IMR-90 (cell line): ENCODE measurements around the gene TMEM63B. TPM values are rescaled to one million over a fixed set of nuclear protein-coding genes. Genes with fewer than 3 reads are reported as not detected.

Experiments
- ATAC-seq: fragments of 200-7000 bp; cut with Tn5 transposase; 2 replicates; pipeline ENCODE4 v1.9.1; 2020; ENCODE audit warnings: low read depth, mild to moderate bottlenecking, moderate library complexity
- BruUV-seq: library from RNA; stranded (reverse); fragments of 400-500 nt; replicated peaks from 2 replicates; lab custom pipeline; 2021; lab: Mats Ljungman, UMichigan
- CTCF ChIA-PET: fragments of 300-600 bp; formaldehyde crosslinking; extraction: SDS; loops from one replicate; lab custom pipeline; 2021; ENCODE audit warnings: antibody characterized with exemption; lab: Yijun Ruan, JAX
- POLR2A ChIA-PET: fragments of 300-600 bp; sonication (Branson Sonifier 250); formaldehyde crosslinking; loops from one replicate; lab custom pipeline; 2022; ENCODE audit warnings: antibody characterized with exemption; ENCODE audit not compliant: unreplicated experiment; lab: Charles Lee
- DNase-seq: peaks from one replicate; pipeline ENCODE4 v3.0.0; 2013
- H2AFZ ChIP-seq: replicated peaks from 2 replicates; pipeline ENCODE3; 2013; ENCODE audit warnings: low read length, mild to moderate bottlenecking; ENCODE audit not compliant: poor library complexity
- H2AK5ac ChIP-seq: 2 replicates; pipeline ENCODE4 v1.6.1; 2013; ENCODE audit warnings: low read depth, low read length, inconsistent platforms
- H2AK9ac ChIP-seq: replicated peaks from 2 replicates; pipeline ENCODE3; 2013; ENCODE audit warnings: mild to moderate bottlenecking, low read depth, low read length, moderate library complexity; ENCODE audit not compliant: poor library complexity
- H2BK120ac ChIP-seq: 2 replicates; pipeline ENCODE4 v1.6.1; 2013; ENCODE audit warnings: low read depth, low read length, inconsistent platforms
- H2BK15ac ChIP-seq: 3 replicates; pipeline ENCODE4 v1.6.1; 2013; ENCODE audit warnings: low read depth, low read length, inconsistent platforms
- H2BK20ac ChIP-seq: 2 replicates; pipeline ENCODE4 v1.6.1; 2013; ENCODE audit warnings: low read depth, mild to moderate bottlenecking, inconsistent platforms, low read length, moderate library complexity
- H2BK5ac ChIP-seq: 2 replicates; pipeline ENCODE4 v1.6.1; 2013; ENCODE audit warnings: mild to moderate bottlenecking, low read depth, low read length, inconsistent platforms; ENCODE audit not compliant: poor library complexity, severe bottlenecking
- H3K14ac ChIP-seq: replicated peaks from 2 replicates; pipeline ENCODE4 v1.6.1; 2013; ENCODE audit warnings: low read depth, low read length, inconsistent platforms
- H3K18ac ChIP-seq: 2 replicates; pipeline ENCODE4 v1.6.1; 2013; ENCODE audit warnings: low read depth, low read length, control low read depth
- H3K23ac ChIP-seq: 2 replicates; pipeline ENCODE4 v1.6.1; 2013; ENCODE audit warnings: low read depth, low read length, inconsistent platforms
- H3K27ac ChIP-seq: 2 replicates; pipeline ENCODE4 v1.5.1; 2013; ENCODE audit warnings: mild to moderate bottlenecking, control low read depth, low read length; ENCODE audit not compliant: insufficient read depth
- H3K27me3 ChIP-seq: 2 replicates; pipeline ENCODE4 v1.6.1; 2013; ENCODE audit warnings: low read length; ENCODE audit not compliant: control insufficient read depth, insufficient read depth
- H3K36me3 ChIP-seq: 2 replicates; pipeline ENCODE4 v1.6.1; 2013; ENCODE audit warnings: low read length, mixed read lengths; ENCODE audit not compliant: control insufficient read depth, insufficient read depth
- H3K4ac ChIP-seq: 2 replicates; pipeline ENCODE4 v1.6.1; 2013; ENCODE audit warnings: low read depth, low read length, inconsistent platforms
- H3K4me1 ChIP-seq: 2 replicates; pipeline ENCODE4 v1.6.1; 2013; ENCODE audit warnings: low read length, mixed read lengths; ENCODE audit not compliant: control insufficient read depth, insufficient read depth
- H3K4me2 ChIP-seq: 2 replicates; pipeline ENCODE4 v1.6.1; 2013; ENCODE audit warnings: low read depth, mild to moderate bottlenecking, control low read depth, low read length, moderate library complexity
- H3K4me3 ChIP-seq: 2 replicates; pipeline ENCODE4 v1.5.1; 2013; ENCODE audit warnings: low read depth, mild to moderate bottlenecking, control low read depth, low read length, moderate library complexity; ENCODE audit not compliant: insufficient read depth
- H3K56ac ChIP-seq: 2 replicates; pipeline ENCODE4 v1.6.1; 2013; ENCODE audit warnings: low read length, inconsistent platforms; ENCODE audit not compliant: insufficient read depth; ENCODE audit errors: extremely low read depth
- H3K79me1 ChIP-seq, 2 experiments: 2 replicates each; pipeline ENCODE4 v1.6.1; 2013; ENCODE audit warnings: low read length in 2 of 2, inconsistent platforms in 1 of 2, low read depth in 1 of 2
- H3K9ac ChIP-seq: 2 replicates; pipeline ENCODE4 v1.6.1; 2013; ENCODE audit warnings: low read depth, low read length, control low read depth
- H3K9me1 ChIP-seq: 2 replicates; pipeline ENCODE4 v1.6.1; 2013; ENCODE audit warnings: low read length, inconsistent platforms; ENCODE audit not compliant: insufficient read depth
- H3K9me3 ChIP-seq: 2 replicates; pipeline ENCODE4 v1.6.1; 2013; ENCODE audit warnings: low read length; ENCODE audit not compliant: control insufficient read depth, insufficient read depth
- H4K20me1 ChIP-seq: 2 replicates; pipeline ENCODE4 v1.6.1; 2013; ENCODE audit warnings: low read length, inconsistent platforms; ENCODE audit not compliant: insufficient read depth
- H4K5ac ChIP-seq: 2 replicates; pipeline ENCODE4 v1.6.1; 2013; ENCODE audit warnings: mild to moderate bottlenecking, low read depth, low read length, control low read depth
- H4K8ac ChIP-seq, 2 experiments: 2 replicates each; pipeline ENCODE4 v1.6.1; 2013; ENCODE audit warnings: low read depth in 2 of 2, low read length in 2 of 2, control low read depth in 1 of 2, inconsistent platforms in 1 of 2
- H4K91ac ChIP-seq: 2 replicates; pipeline ENCODE4 v1.6.1; 2013; ENCODE audit warnings: low read depth, low read length, inconsistent platforms; ENCODE audit not compliant: insufficient read depth
- BHLHE40 ChIP-seq: fragments of 150-350 bp; IDR thresholded peaks from 2 replicates; pipeline ENCODE4 v1.6.1; 2016; ENCODE audit warnings: mild to moderate bottlenecking, low read depth, low read length
- CEBPB ChIP-seq: IDR thresholded peaks from 2 replicates; pipeline ENCODE4 v1.6.1; 2012; ENCODE audit warnings: low read depth, low read length, improper control_type of control experiment
- CHD1 ChIP-seq: IDR thresholded peaks from 2 replicates; pipeline ENCODE4 v1.6.1; 2012; ENCODE audit warnings: low read depth, low read length, improper control_type of control experiment
- FOS ChIP-seq: fragments of 150-350 bp; IDR thresholded peaks from 2 replicates; pipeline ENCODE4 v1.6.1; 2016; ENCODE audit warnings: low read depth, low read length
- MAFK ChIP-seq: IDR thresholded peaks from 2 replicates; pipeline ENCODE4 v1.6.1; 2012; ENCODE audit warnings: low read depth, low read length, improper control_type of control experiment
- MAZ ChIP-seq: IDR thresholded peaks from 2 replicates; pipeline ENCODE4 v1.6.1; 2012; ENCODE audit warnings: low read depth, mild to moderate bottlenecking, low read length, improper control_type of control experiment, moderate library complexity, borderline replicate concordance
- MXI1 ChIP-seq: IDR thresholded peaks from 2 replicates; pipeline ENCODE4 v1.6.1; 2012; ENCODE audit warnings: low read depth, mild to moderate bottlenecking, low read length, moderate library complexity, borderline replicate concordance
- NFE2L2 ChIP-seq: fragments of 150-350 bp; IDR thresholded peaks from 2 replicates; pipeline ENCODE4 v1.6.1; 2016; ENCODE audit warnings: low read depth, mild to moderate bottlenecking, low read length
- POLR2A ChIP-seq: IDR thresholded peaks from 2 replicates; pipeline ENCODE4 v1.6.1; 2012; ENCODE audit warnings: mild to moderate bottlenecking, low read depth, low read length
- RAD21 ChIP-seq: IDR thresholded peaks from 2 replicates; pipeline ENCODE4 v1.6.1; 2012; ENCODE audit warnings: low read length, improper control_type of control experiment
- RCOR1 ChIP-seq: IDR thresholded peaks from 2 replicates; pipeline ENCODE4 v1.6.1; 2012; ENCODE audit warnings: mild to moderate bottlenecking, low read length, improper control_type of control experiment; ENCODE audit not compliant: insufficient replicate concordance
- RFX5 ChIP-seq: IDR thresholded peaks from 2 replicates; pipeline ENCODE4 v1.8.0; 2012; ENCODE audit warnings: low read depth, mild to moderate bottlenecking, low read length, moderate library complexity
- SMC3 ChIP-seq: fragments of 150-350 bp; IDR thresholded peaks from 2 replicates; pipeline ENCODE4 v1.6.1; 2016; ENCODE audit warnings: low read depth, mild to moderate bottlenecking, antibody characterized with exemption, low read length, moderate library complexity
- USF2 ChIP-seq: fragments of 150-350 bp; IDR thresholded peaks from 2 replicates; pipeline ENCODE4 v1.6.1; 2017; ENCODE audit warnings: mild to moderate bottlenecking, antibody characterized with exemption, low read length, low read depth
- WGBS, 2 experiments: methylation state at CpG; one replicate each; pipeline versions ENCODE4 v1.1.5 to v1.1.7; 2013; ENCODE audit warnings: missing lambda C conversion rate in 2 of 2; ENCODE audit not compliant: insufficient read length in 1 of 2; ENCODE audit errors: extremely low coverage in 2 of 2; 5-methylcytosine and 5-hydroxymethylcytosine counted together
- dilution Hi-C: fragments of 300-500 bp; cut with HindIII; formaldehyde crosslinking; loops from one replicate; pipeline ENCODE4 v1.14.3; 2018; ENCODE audit warnings: low sequenced_read_pairs; ENCODE audit not compliant: unreplicated experiment
- in situ Hi-C: fragments of 300-500 bp; cut with MboI; formaldehyde crosslinking; loops from 3 replicates; pipeline ENCODE4 v1.14.3; 2019; ENCODE audit warnings: low sequenced_read_pairs, inconsistent platforms, mixed read lengths
- intact Hi-C: fragments of 100-400 bp; cut with micrococcal nuclease; formaldehyde crosslinking; loops from 2 replicates; pipeline ENCODE4 v1.10.0; 2022
- polyA plus RNA-seq, 3 experiments: library from polyadenylated mRNA; depleted of rRNA; stranded (reverse); fragments of >200 nt; gene quantifications; 2 replicates each; pipeline ENCODE4 v1.2.3, GENCODE V29; 2012; ENCODE audit warnings: low replicate concordance in 1 of 3
- total RNA-seq: library from RNA; depleted of rRNA; stranded (reverse); fragments of >200 nt; gene quantifications from 2 replicates; pipeline ENCODE4 v1.2.3, GENCODE V29; 2012
- TF ChIP-seq, protein P1 (sequence below): fragments of 150-350 bp; IDR thresholded peaks from 2 replicates; pipeline ENCODE4 v1.6.1; 2016; ENCODE audit warnings: low read depth, mild to moderate bottlenecking, low read length, moderate library complexity, borderline replicate concordance
- TF ChIP-seq, protein P2 (sequence below): conservative IDR thresholded peaks from 2 replicates; pipeline ENCODE4 v1.5.1; 2012; ENCODE audit warnings: mild to moderate bottlenecking, low read depth, low read length, improper control_type of control experiment

Gene TMEM63B
- total and polyA plus RNA-seq, 2 of the 4 experiments (the other 2 are of a cell fraction), result 12.2 to 42.6 TPM

- dilution Hi-C loops, result no loop called here
Observed at GRCh38 chr6:44093066-44093465, 34.3 kb upstream of the TMEM63B start.

More at GRCh38 chr6:44093066-44093465, 34.3 kb upstream of the TMEM63B start:
- CTCF ChIA-PET, result no interaction called here
- Histone ChIP-seq H3K36me3 (peaks cover 6% of the 10 kb centered on the region; the same call in 1 of the 2 replicates), H3K27me3 (no peaks in the 10 kb centered on the region), H2AK9ac (no peak overlapping the region), H3K9ac (no peak overlapping the region), H2BK120ac (no peak overlapping the region), H3K27ac (no peak overlapping the region), H3K23ac (no peak overlapping the region), H3K4me2 (no peak overlapping the region), H4K8ac (no peak overlapping the region), H3K9me1 (no peaks in the 10 kb centered on the region), H4K5ac (no peak overlapping the region), H4K91ac (no peak overlapping the region), H2BK5ac (no peak overlapping the region), H2BK15ac (no peak overlapping the region), H3K9me3 (no peaks in the 10 kb centered on the region), H3K4me1 (no peaks in the 10 kb centered on the region), H2AK5ac (no peak overlapping the region), H3K79me1 (peaks cover 0 to 7% of the 10 kb centered on the region in 2 experiments; a peak in 2 of 4 replicates), H4K20me1 (peaks cover 10% of the 10 kb centered on the region), H3K18ac (no peak overlapping the region), H3K4ac (no peak overlapping the region), H3K56ac (no peak overlapping the region), H2BK20ac (no peak overlapping the region), H3K14ac (no peak overlapping the region), H3K4me3 (no peak overlapping the region), H2AFZ (no peak overlapping the region)
- no CpG with 5 or more reads among the region's 5 CpGs for WGBS, 2 experiments
- no peak for ATAC-seq
- no TSS peak for BruUV-seq
- in situ Hi-C loops, result no loop called here
- POLR2A ChIA-PET, result no interaction called here
- no peak for DNase-seq
- TF ChIP-seq RCOR1, result no peak
- TF ChIP-seq CEBPB, result no peak
- TF ChIP-seq CHD1, result no peak
- TF ChIP-seq SMC3, result no peak
- no peak for TF ChIP-seq BHLHE40
- TF ChIP-seq, protein P1, sequence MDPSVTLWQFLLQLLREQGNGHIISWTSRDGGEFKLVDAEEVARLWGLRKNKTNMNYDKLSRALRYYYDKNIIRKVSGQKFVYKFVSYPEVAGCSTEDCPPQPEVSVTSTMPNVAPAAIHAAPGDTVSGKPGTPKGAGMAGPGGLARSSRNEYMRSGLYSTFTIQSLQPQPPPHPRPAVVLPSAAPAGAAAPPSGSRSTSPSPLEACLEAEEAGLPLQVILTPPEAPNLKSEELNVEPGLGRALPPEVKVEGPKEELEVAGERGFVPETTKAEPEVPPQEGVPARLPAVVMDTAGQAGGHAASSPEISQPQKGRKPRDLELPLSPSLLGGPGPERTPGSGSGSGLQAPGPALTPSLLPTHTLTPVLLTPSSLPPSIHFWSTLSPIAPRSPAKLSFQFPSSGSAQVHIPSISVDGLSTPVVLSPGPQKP, result no peak
- no peak for TF ChIP-seq MAZ
- TF ChIP-seq RAD21, result no peak
- TF ChIP-seq MAFK, result no peak
- no peak for TF ChIP-seq RFX5
- no peak for TF ChIP-seq NFE2L2
- TF ChIP-seq, protein P2, sequence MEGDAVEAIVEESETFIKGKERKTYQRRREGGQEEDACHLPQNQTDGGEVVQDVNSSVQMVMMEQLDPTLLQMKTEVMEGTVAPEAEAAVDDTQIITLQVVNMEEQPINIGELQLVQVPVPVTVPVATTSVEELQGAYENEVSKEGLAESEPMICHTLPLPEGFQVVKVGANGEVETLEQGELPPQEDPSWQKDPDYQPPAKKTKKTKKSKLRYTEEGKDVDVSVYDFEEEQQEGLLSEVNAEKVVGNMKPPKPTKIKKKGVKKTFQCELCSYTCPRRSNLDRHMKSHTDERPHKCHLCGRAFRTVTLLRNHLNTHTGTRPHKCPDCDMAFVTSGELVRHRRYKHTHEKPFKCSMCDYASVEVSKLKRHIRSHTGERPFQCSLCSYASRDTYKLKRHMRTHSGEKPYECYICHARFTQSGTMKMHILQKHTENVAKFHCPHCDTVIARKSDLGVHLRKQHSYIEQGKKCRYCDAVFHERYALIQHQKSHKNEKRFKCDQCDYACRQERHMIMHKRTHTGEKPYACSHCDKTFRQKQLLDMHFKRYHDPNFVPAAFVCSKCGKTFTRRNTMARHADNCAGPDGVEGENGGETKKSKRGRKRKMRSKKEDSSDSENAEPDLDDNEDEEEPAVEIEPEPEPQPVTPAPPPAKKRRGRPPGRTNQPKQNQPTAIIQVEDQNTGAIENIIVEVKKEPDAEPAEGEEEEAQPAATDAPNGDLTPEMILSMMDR, result no peak
- TF ChIP-seq POLR2A, result no peak
- no peak for TF ChIP-seq MXI1
- TF ChIP-seq USF2, result no peak
- no peak for TF ChIP-seq FOS
- intact Hi-C loops, result no loop called here
